NCI-H82 treated with DMSO at 0.1 percent for 48 hours (cell line): ENCODE results near the gene SHISA2.
"Not testable (repeated sequence)": the region's sequence is repeated elsewhere in the genome, so short reads cannot be mapped to it uniquely, and the experiment has no call there.

ENCODE experiments used
- DNase-seq: peaks from one replicate; lab custom pipeline; 2025; ENCODE audit not compliant: unreplicated experiment; lab: John Stamatoyannopoulos, UW

Gene SHISA2

DNA sequence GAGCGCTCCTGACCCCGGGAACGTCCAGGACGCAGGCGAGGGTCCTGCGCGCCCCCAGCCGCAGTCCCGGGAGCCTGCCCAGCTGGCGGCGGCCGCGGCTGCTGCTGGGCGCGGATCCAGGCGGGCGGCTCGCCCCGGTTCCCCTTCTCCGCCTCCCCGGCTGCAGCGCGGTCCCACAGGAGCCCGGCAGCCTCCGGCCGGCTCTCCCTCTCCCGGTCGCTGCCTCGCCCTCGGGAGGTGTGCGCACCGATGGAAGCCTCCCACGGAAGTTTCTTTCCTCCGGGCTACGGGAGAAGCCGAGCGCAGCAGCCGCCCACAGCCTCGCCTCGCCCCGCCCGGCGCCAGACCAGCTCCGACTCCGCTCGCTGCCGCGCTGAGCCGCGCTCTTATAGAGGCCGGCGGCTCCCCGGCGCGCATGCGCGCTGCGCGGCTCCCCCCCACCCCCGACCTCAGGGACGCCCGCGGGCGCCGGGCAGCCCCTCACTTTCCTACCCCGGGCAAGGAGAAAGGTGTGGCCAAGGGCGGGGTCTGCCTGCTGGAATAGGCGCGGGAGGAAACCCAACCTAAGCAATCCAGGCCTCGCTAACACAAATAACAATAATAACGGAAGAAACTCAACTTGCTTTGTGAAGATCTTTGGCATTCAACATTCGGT, at the start of gene SHISA2:
Gene SHISA2, minus strand, starts transcription at position 360 of the 655 bp plus-strand sequence. CDS start 1,041 bp downstream, outside the sequence.
- no peak for DNase-seq

DNA sequence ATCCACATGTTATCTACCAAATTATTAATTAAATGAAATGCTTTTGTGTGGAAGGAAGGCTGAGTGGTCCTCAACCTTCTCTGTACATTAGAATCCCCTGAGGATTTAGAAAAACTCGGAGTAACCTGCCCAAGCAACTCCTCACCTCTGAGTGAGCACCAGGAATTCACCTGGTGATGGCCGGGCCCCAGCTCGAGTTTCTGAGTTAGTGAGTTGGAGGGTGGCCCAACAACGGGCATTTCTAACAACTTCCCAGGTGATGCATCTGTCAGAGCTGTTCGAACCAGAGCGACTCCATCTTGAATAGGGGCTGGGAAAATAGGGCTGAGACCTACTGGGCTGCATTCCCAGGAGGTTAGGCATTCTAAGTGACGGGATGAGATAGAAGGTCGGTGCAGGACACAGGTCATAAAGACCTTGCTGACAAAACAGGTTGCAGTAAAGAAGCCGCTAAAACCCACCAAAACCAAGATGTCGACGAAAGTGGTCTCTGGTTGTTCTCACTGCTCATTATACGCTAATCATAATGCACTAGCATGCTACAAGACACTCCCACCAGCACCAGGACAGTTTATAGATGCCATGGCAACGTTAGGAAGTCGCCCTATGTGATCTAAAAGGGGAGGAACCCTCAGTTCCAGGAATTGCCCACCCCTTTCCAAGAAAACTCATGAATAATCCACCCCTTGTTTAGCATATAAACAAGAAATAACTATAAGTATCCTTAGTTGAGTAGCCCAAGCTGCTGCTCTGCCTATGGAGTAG, 44.2 kb upstream of the SHISA2 start:
- no peak for DNase-seq

DNA sequence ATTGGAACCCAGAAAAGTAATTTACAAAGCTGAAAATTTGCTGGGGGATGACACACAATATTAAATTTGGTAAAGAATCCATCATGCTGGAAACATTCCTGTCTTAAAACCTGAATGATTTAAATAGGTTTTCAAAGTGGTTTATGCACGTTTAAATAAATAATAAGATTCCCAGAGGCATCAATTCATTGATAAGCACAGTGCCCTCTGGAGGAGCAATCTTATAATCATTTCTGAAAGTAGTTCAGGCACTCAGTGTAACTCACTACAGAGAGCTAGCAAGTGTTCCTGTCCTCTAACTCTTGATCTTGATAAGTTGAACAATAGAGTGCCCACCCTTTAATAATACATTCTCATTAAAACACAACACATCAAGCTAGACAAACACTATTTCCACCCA, 43.5 kb upstream of the SHISA2 start:
- DNase-seq: no peak

DNA sequence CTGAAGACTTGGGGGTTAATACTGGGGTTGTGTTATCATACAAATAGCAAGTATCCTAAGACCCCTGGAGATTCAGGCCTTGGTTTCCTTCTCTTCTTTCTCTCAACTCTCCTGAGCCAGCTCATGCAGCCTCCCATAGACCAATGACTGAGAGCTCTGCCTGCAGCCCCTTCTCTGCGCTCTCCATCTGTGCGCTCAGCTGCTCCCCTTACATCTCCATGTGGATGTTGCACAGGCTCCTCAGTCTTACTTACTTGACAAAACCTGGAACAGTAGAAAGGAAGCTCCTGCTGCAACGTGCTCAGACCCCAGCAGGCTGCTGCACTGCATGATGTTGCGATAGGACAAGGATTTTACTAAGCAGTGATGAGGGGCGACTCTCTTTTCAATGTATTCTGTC, 25.0 kb upstream of the SHISA2 start:
- not testable (repeated sequence) for DNase-seq

- DNase-seq: no peak
These were observed 23.7 kb upstream of the SHISA2 start for GRCh38 chr13:26075498-26075897.

DNA sequence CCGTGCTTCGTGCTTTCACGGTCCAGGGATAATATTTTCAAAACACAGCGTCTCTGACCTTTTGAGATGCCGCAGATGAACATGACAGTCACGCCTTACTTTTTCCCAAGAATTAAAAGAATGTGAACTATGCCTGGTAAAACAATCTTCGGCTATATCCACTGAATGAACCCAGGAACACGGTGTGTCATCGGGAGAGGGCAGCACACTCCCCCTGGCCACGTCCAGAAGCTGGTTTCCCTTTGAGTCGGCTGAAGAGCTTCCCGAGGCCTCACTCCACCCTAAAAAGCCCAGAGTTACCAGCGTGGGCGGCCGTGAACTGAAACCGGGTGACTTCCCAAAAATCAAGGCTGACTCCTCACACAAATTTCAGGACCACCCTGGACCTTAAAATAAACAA, 22.9 kb upstream of the SHISA2 start:
- no peak for DNase-seq

DNA sequence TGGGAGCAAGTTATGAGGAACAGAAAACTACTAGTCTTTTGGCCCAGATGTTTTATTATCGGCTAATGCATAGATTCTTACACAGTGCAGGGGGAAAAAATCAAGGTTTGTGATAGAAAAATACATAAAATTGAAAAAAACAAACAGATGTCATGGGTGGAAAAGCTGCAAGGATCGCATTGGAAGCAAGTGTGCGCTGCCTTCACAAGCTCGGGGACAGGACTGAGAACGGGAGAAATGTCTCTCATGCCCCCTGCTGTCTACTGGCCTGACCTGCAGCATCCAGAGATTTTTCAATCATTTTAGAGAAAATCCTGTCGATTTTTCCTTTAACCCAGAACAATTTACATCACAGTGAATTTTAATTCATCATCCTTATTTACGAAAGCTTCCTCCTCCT, 20.5 kb upstream of the SHISA2 start:
- DNase-seq: not testable (repeated sequence)

DNA sequence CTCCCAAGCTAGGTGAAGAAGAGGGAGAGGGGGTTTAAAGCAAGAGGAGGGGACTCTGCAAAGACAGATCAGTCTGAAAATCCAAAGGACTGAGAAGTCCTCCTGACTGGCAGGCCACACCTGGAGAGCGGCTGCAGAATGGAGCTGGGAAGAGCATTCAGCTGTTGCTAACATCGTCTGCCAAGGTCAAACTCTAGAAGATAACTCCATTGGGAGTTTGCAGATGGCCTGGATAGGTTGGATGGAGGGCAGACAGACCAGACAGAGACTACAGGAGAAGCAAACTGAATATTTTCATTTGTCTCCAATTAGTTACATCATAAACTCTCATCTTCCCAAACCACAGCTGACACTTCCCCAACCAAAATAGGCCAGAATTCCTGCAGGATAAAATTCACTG, 19.9 kb upstream of the SHISA2 start:
- DNase-seq: no peak

GRCh38 chr13:26069642-26070041, 17.8 kb upstream of the SHISA2 start:
- not testable (repeated sequence) for DNase-seq

DNA sequence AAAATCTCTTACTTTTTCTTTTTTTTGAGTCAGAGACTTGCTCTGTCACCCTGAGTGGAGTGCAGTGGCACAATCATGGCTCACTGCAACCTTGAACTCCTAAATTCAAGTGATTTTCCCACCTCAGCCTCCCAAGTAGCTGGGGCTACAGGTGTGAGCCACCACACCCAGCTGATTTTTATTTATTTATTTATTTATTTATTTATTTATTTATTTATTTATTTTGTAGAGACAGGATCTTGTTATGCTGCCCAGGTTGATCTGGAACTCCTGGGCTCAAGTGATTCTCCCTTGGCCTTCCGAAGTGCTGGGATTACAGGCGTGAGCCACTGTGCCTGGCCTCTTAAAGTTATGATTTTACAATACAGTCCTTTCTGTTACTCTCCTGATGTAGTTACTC, 16.6 kb upstream of the SHISA2 start:
- DNase-seq: not testable (repeated sequence)

DNA sequence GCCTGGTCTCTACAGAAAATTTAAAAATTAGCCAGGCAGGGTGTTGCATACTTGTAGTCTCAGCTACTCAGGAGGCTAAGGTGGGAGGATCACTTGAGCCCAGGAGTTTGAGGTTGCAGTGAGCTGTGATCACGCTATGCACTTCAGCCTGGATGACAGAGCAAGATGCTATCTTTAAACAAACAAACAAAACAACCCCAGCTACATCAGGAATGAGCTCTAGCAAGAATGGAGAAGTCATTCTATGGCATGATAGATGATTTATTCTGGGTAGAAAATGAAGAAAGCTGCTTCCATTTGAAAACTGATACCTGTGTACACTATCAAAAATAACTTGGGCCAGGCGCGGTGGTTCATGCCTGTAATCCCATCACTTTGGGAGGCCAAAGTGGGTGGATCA, 15.8 kb upstream of the SHISA2 start:
- no peak for DNase-seq

GRCh38 chr13:26066492-26066891, 14.7 kb upstream of the SHISA2 start:
- DNase-seq: not testable (repeated sequence)

DNA sequence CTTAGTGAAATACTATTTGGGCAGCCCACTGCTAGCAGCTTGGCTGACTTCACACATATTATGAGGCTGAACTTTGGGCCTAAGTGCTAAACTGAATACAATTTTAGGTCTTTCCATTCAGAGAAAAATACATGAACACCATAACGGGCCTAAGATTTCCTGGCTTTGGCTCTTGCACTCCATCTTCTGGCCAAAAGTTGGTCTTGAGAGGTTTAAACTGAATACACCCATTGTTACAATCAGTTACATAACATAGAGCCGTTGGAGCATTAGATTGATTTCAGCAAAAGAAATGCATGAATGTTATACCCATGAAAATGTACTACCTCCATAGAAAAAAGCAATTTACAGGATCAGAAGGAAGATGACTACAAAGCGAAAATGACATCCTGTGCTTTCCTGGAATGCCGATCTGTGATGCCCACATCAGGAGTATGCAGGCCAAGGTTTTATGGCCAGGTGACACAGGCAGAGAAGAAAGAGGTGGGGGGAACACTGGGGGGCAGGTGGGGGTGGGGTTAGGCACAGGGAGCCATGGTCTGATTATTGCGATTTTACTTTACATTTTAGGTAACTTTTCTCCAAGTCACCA, 11.1 kb upstream of the SHISA2 start:
- DNase-seq: peak; percentile 28

DNA sequence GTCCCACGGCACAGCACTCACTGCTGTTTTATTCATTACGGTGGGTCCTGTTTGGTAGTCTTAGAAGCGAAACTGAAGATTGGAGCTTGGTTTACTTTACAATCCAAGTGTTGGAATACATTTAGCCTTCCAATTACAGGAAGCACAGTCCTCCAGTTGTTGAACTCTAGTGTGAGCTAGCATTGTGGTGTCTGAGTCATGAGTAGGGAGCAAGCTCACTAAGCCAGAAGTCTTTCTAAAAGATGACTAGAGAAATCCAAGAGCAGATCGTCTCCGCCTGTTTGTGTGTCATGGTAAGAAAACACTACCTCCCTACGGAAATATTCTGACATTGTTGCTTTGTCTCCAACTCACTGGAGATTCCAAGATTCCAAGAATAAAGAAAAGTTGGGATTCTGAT, 10.1 kb upstream of the SHISA2 start:
- no peak for DNase-seq

- DNase-seq: no peak
These were observed 9.4 kb upstream of the SHISA2 start for GRCh38 chr13:26061256-26061655.

DNA sequence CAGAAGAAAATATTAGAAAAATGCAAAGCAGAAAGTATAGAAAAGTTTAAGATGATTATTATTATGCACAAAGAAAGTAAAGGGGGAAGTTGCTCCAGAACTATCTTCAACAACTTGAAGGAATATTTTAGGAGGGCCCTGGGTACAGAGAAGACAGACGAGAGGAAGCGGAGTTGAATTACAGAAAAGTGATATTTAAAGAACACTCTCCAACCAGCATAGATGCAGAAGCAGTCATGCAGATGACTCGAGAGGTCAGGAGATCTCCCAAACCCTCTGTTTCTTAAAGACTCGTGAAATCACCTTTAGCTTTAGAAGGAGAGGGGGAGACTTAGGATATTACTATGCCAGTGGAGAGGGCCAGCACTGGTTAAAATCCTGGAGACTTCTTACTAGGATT, 8.5 kb upstream of the SHISA2 start:
- no peak for DNase-seq

DNA sequence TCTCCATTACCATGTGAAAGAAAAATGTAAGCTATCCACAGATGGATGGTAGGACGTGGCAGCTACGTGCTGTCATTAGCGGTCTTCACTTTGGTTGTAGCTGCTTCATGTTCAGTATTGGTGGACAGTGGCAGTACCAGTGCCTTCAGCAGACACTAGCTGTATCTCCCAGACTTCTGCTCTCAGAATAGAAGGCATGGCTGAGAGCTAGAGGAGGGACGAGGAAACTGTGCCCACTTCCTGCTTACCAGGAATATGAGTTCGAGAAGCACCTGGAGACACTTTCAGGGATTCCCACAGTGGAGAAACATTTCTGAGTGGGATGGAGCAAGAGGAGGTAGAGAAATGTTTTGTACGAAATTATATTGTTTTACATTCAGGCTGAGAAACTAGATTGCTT, 6.9 kb upstream of the SHISA2 start:
- DNase-seq: no peak

DNA sequence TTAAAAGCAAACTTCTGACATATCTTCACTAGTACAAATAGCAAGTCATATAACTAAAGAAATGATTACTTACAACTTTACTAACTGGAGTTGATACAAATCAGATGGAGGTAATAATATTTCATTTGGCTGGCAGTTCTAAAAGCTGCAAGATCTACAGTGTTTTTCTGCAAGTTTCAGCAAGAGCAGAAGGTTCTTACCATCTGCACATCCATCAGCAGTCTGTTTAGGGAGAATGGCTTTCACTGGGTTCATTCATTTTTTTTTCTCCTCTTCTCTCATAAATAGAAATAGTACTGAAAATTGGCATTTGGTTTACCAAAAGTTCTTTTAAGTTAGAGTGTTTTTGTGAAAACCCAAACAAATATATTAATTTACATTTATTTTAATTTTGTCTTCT, 3.1 kb upstream of the SHISA2 start:
- no peak for DNase-seq

- DNase-seq: no peak
These were observed 1.7 kb upstream of the SHISA2 start for GRCh38 chr13:26053418-26053980.

DNA sequence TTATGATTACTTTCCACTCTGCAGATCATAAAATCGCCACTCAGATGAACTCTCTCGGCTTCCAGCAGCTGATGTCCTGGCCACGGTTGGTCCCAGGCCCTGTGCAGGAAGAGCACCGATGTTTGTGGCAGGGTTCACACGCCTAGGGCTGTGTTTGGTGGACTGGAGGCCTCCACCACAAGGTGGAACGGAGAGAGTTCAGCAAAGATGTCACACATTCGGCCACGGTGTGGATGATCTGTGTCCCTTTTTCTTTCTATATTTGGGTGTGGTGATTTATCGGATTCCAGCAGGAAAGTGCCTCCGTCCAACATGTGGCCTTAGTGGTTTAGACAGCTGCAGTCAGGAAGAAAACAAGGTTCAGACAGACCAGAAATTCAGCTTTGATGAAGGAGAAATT, 521 bp upstream of the SHISA2 start:
- no peak for DNase-seq

- DNase-seq: no peak
These were observed 572 bp downstream of the SHISA2 start for GRCh38 chr13:26051231-26051656.
